H1 (cell line): ENCODE results near the gene MYLK2. TPM values are rescaled to one million over a fixed set of nuclear protein-coding genes. Genes with fewer than 3 reads are reported as not detected.

Experiments used
- EP300 ChIP-seq, 2 experiments: IDR thresholded peaks; 1 replicate in 1 of 2; 2 replicates in 1 of 2; pipeline ENCODE4 v1.6.1; 2011 to 2012; ENCODE audit warnings: low read depth in 2 of 2, low read length in 2 of 2, mild to moderate bottlenecking in 2 of 2, borderline replicate concordance in 1 of 2, inconsistent platforms in 1 of 2, moderate library complexity in 1 of 2
- KDM1A ChIP-seq: fragments of 200-600, 300-600 bp; sonication (generic); IDR thresholded peaks from 2 replicates; pipeline ENCODE4 v1.7.1; 2016; ENCODE audit warnings: mild to moderate bottlenecking, low read length, borderline replicate concordance
- RFX5 ChIP-seq: IDR thresholded peaks from 2 replicates; pipeline ENCODE4 v1.6.1; 2011; ENCODE audit warnings: low read depth, low read length, improper control_type of control experiment, borderline replicate concordance
- SIRT6 ChIP-seq: IDR thresholded peaks from one replicate; pipeline ENCODE4 v1.7.1; 2012; ENCODE audit warnings: low read length, inconsistent platforms
- TBP ChIP-seq: IDR thresholded peaks from 2 replicates; pipeline ENCODE4 v1.6.1; 2011; ENCODE audit warnings: low read depth, low read length, improper control_type of control experiment
- TEAD4 ChIP-seq: IDR thresholded peaks from 2 replicates; pipeline ENCODE4 v1.6.1; 2012; ENCODE audit warnings: low read depth, low read length, inconsistent platforms, mixed read lengths
- polyA plus RNA-seq, 7 experiments: library from polyadenylated mRNA; depleted of rRNA in 3 of 7; stranded (reverse) in 5 of 7; unstranded in 2 of 7; fragments of >200 nt in 5 of 7; fragments of 200-250 nt in 2 of 7; gene quantifications; 1 replicate in 5 of 7; 2 replicates in 1 of 7; 4 replicates in 1 of 7; pipeline versions ENCODE4 v1.2.1 to v1.2.3, GENCODE V29; 2011 to 2013; ENCODE audit warnings: missing spikeins in 2 of 7, mixed read lengths in 2 of 7
- total RNA-seq: library from RNA; stranded (reverse); fragmentation: NEBNext Ultra II Directional; extraction: Animal tissue kit (Norgen Biotek cat#: 25700); gene quantifications from 2 replicates; pipeline ENCODE4 v1.2.1, GENCODE V29; 2021

The MYLK2 gene
- total and polyA plus RNA-seq, 2 of the 8 experiments (the other 6 are each of a cell fraction or from before 2014, with no cell fraction given), result 0.22 to 0.26 TPM

DNA sequence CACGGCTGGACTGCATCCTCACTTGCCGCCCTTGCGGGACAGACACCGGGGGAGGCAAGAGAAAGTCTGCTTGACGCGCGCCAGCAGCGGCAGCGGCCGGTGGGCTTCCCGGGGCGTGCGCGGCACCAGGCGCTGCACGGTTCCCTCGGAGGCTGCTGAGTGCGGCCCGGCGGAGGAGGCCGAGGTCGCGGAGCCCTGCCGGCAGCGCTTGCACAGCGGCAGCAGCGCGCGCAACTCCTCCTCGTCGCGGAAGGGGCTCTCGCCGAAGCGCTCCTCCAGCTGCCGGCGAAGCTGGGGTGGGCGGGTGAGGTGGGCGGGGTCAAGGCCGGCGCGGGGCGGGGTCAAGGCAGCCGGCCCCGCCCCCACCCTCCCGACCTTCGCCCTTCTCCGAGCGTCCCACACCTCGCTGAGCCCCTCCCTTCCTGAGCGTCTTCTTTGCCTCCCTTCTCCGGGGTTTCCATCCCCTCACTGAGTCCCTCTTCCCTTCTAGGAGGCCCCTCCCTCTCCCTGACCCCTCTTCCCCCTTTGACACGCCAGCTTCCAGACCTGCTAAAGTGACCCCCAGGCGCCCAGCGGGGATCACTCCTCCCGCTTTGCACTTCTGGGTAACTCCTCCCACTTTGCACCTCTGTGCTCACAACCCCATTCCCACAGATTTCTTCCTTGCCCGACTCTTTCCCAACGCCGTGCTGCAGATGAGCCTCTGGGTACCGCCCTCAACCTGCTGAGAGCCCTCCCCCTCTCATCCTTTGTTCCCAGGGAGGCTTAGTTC is 42.4 kb downstream of the MYLK2 start (continued):
- TF ChIP-seq TEAD4 (no peak), RFX5 (no peak), KDM1A (no peak), SIRT6 (no peak), TBP (no peak), EP300 (IDR thresholded peaks at IDR 0.05; ENCODE audit: borderline replicate concordance in 1 of 2, low read depth in 2 of 2, low read length in 2 of 2) (no peak)
